Measurements from ENCODE around the gene CELF4.

CELF4 gene

GRCh38 chr18:37282386-37283037 lies 283.1 kb downstream of the CELF4 start:
- no peak for DNase-seq (ENCODE audit: low read depth in 2 of 2)

DNA sequence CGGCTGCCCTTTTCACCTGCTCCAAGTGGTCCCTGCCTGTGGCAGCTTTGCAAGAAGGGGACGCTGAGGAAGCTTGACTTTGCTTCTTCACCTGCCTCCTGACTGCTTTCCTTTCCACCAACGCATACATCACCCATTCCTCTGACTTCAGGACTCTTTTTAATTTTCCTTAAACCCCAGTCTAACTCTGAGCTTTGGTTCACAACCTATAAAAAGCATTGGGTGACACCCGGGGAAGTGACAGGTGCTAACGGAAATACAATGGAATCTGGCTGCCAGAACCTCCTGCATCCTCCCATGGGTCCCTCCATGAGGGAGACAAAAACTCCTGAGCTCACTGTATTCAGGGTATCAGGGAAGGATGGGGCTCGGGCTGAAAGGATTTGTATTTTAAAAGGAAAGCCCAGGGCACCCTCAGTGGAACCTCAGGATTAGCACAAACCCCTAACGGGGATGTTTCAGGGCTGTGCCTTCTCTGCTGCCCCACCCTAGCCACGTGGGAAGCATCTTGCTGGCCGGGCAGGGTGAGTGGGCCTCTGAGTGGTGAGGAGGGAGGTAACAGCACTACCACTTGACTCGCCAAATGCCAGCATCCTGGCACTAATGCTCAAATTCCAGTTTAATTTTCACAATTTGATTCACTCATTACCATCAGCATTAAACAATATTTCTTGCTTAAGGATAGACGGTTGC lies 284.8 kb downstream of the CELF4 start:
- no peak for DNase-seq (ENCODE audit: low read depth in 2 of 2)

DNA sequence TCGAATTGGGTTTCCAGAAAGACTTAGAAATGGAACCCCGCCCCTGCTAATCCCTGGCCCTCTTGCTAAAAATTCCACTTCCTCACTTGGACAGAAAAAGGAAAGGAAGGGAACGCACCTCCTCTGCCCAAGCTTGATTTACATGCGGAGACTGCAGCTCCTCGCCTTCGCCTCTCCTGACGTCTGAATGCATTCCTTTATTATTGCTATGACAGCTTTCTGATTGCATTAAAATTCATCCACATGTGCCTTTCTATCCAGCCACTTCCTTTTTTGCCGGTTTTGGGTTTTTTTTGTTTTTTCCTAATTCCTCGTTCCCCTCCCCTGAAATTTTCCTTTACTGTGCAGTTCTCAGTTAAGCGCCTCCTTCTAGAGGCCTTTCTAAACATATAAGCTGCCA lies 287.8 kb downstream of the CELF4 start:
- DNase-seq (ENCODE audit: low read depth in 2 of 2): no peak

GRCh38 chr18:37276111-37276890 lies 289.3 kb downstream of the CELF4 start:
- no peak for DNase-seq (ENCODE audit: low read depth in 2 of 2)

DNA sequence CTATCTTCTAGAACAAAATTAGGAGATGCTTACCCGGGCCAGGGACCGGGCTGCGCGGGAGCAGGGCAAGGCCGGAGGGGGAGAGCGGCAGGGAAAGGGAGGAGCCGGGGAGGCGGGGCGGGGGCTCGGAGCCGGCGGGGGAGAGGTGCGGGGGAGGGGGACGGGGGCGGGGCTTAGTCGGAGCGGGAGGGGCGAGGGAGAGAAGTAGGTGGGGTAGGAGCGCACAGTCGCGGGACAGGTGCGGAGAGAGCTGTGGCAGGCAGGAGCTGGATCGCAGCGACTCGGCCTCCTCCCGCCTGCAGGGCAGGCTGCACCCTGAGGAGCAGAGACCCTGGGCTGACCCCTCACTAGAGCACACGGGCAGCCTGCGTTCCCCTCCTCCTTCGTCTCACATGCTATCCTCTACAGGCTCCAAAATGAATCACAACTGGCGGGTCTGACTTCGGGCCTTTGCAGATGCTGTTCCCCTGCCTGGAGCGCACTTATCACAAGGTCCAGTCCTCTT lies 290.3 kb downstream of the CELF4 start:
- DNase-seq (ENCODE audit: low read depth in 2 of 2): no peak

GRCh38 chr18:37274309-37275236 lies 291.0 kb downstream of the CELF4 start:
- DNase-seq (ENCODE audit: low read depth in 2 of 2): no peak

DNA sequence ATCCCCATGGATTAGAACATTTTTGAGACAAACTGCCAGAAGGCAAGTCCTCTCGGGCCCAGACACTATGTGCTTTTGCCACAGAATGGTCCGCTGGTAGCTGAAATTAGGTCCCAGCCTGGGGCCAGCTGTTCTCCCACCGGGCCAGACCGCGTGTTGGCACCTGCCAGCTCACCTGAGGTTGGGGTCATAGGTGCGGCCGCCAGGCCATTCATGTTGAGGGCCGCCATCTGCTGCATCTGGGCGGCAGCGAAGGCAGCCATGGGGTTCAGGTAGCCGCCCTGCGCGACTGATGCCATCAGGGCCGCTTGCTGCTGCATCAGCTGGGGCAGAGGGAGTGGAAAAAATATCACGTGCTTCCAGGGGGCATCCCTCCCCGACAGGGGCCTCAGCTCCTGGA lies 292.8 kb downstream of the CELF4 start:
- no peak for DNase-seq (ENCODE audit: low read depth in 2 of 2)

DNA sequence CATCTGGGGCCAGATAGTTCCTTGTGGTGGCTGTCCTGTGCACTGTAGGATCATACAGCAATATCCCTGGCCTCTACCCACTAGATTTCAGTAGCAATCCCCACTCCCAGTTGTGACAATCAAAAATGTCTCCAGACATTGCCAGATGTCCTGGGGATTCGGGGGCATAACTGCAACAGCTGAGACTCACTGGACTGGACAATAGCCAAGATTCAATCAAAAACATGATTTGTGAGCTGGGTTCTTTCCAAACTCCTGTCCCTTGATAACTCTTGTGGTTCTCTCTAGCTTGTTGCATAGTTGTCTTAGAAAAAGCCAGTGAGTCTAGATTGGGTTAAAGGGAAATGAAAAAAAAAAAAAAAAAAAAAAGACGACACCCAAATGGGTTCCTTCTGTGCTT lies 293.4 kb downstream of the CELF4 start:
- DNase-seq (ENCODE audit: low read depth in 2 of 2): no peak

DNA sequence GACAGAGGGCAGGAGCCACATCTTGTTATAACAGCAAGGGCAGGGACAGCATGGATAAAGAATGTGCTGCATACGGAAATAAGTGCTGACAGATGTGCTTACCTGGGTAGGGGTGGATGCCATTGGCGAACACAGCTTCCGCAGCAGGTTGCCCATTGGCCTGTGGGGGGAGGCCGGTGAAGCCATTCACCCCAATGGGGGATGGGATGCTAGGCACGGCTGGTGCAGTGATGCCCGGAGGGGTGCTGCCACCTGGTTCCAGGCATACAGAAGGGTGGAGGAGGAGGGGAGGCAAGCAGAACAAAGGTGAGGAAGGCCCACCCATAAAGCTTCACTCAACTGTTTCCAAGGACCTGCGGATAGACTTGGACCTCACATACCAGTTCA lies 294.9 kb downstream of the CELF4 start:
- DNase-seq (ENCODE audit: low read depth in 2 of 2): no peak

DNA sequence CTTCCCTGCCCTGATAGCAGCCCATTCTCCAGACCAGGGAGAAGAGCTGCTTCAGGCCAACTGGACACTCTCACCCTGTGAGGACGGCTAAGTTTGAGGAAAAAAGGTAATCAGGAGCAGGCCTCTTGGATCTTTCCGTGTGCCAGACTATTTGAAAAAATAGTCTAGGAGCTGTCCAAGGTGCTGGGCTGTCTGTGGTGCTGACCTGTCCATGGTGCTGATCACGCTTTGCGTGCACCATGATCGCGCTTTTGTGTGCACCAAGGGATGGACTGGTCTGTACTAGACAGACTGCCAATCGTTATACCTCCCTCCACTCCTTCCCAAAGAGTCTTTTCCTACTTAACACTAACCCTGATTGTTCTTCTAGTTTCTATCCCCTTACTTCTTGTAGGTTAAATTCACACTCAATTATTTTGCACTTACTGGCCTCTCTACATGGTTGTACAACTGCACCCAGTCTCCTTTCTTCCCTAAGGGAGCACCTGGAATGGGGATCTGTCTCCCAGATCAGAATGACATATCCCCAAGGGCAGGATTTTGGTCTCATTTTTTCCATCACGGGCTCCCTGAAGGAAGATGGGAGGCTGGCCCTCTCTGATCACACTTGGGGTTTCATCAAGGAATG lies 295.4 kb downstream of the CELF4 start:
- DNase-seq (ENCODE audit: low read depth in 2 of 2): no peak

- no peak for DNase-seq (ENCODE audit: low read depth in 2 of 2)
Observed at GRCh38 chr18:37266290-37266689, 299.3 kb downstream of the CELF4 start.

DNA sequence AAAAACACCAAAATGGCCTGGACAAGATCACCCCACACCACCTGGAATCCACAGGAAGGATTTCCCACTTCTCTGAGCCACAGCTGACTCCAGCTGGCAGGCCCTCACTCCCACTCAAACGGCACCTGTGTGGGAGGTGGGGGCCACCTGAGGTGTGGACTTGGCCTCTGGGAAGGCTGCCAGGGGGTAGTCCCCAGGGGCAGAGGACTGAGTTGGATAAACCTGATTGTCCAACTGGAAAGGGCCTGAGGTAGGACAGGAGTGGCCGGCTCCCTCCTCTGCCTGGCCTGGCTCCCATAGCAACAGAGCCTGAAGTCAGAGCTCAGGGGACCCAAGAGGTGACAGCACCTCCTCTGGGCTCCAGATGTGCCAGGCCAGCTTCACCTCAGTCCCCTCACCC lies 300.2 kb downstream of the CELF4 start:
- DNase-seq (ENCODE audit: low read depth in 2 of 2): no peak

- DNase-seq (ENCODE audit: low read depth in 2 of 2): no peak
Observed at GRCh38 chr18:37264956-37265355, 300.6 kb downstream of the CELF4 start.

DNA sequence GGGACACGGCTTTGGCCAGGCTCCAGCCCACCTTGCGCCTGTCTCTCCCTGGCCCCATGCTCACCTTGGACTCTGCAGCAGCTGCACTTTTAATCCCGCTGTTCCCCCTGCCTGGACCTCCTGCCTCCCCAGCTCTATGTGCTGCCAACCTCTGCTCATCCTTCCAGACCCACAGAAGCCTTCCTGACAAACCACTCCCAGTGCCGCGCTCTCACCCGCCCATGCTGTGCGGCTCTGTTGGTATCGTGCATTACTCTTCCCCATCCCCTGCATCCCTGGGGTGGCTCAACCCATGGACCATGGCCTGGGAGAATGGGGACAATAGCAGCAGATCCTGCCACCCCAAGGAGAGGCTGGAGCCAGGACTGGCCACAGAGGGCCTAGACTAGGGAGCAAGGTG lies 303.6 kb downstream of the CELF4 start:
- no peak for DNase-seq (ENCODE audit: low read depth in 2 of 2)

GRCh38 chr18:37261246-37261840 lies 304.3 kb downstream of the CELF4 start:
- DNase-seq (ENCODE audit: low read depth in 2 of 2): no peak

GRCh38 chr18:37260367-37261093 lies 305.1 kb downstream of the CELF4 start:
- DNase-seq (ENCODE audit: low read depth in 2 of 2): no peak

DNA sequence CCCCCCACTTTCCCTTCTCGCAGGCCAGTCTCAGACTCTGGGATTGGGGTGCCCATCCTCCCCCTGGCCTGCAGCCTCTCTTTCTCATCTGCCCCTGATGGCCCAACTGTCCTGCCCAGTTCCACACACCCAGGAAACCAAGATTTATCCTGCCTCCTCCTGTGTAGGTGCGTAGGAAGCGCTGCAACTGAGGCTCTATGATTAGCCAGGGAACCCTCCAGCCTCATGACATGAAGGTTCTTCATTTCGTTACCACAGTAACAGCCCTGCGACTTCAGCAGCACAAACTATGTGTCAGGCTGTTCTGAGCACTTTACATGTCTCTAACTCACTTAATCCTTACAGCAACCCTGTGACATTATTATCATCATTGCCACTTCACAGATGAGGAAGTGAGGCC lies 305.9 kb downstream of the CELF4 start:
- no peak for DNase-seq (ENCODE audit: low read depth in 2 of 2)

DNA sequence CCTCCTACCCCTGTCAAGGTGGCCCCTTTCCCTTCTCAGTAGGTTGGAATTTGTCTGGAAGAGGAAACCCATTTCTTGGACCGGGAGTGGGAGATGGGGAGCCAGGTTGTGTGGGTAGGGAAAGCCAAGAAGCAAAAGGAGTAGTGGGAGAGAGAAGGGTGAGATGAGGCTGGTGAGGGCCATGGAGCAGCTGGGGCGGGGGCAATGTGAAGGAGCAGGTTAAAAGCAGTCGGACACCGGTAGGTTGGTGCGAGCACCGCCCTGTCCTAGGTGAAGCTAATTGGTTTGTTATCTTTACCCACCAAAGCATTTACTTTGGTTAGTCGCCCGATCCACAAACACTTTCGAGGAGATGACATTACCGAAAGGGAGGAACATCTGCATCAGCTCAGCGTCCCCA lies 306.8 kb downstream of the CELF4 start:
- no peak for DNase-seq (ENCODE audit: low read depth in 2 of 2)

DNA sequence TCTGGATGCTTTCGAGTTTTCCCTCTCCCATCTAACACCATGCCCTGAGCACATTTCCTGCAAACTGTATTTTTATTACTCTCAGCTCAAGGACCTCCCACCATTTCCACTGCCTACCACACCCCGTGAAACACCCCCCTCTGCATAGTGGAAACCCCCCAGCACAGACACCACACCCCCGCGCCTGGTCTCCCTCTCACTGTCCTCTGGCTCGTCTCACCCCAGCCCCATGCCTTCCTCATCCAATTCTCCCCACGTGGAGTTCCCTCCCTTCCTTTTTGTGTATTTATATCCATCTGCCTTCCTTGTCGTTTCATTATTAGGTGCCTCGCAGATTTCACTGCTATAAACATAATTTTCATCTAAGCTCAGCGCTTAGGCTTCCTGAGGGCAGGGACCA lies 307.5 kb downstream of the CELF4 start:
- no peak for DNase-seq (ENCODE audit: low read depth in 2 of 2)

DNA sequence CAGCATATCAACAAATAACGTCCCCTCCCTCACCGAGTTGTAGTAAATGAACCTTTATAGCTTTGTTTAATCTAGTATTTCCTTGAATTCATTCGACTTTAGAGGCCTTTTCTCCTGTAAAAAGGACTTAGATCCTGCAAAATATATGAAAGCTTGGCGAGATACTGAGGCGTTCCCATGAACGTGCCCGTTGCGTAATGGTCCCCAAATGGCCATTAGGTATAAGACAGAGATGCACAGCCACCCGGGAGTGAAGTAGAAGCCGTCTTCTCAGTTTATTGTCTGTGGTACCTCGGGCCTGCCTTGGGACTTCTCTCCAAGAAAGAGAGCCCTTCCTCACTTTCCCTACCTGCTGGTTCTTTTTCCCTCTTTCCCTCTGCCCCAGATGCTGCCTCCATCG lies 310.6 kb downstream of the CELF4 start:
- DNase-seq (ENCODE audit: low read depth in 2 of 2): no peak
